Mesendoderm (in vitro differentiated cells): ENCODE measurements around the gene KCNS3.
A peak's percentile ranks its signal among the peaks of the same experiment; 100 is the strongest.

Source experiments
- DNase-seq: peaks from one replicate; pipeline ENCODE4 v3.0.0; 2013
- H2AK5ac ChIP-seq: 2 replicates; pipeline ENCODE4 v1.6.1; 2013; ENCODE audit warnings: low read length, inconsistent platforms
- H2BK120ac ChIP-seq: 2 replicates; pipeline ENCODE4 v1.6.1; 2013; ENCODE audit warnings: low read depth, mild to moderate bottlenecking, low read length, moderate library complexity, mixed read lengths
- H2BK15ac ChIP-seq: replicated peaks from 2 replicates; pipeline ENCODE4 v1.6.1; 2013; ENCODE audit warnings: low read depth, mild to moderate bottlenecking, moderate library complexity
- H2BK5ac ChIP-seq: 2 replicates; pipeline ENCODE4 v1.6.1; 2013; ENCODE audit warnings: low read length, inconsistent platforms
- H3K18ac ChIP-seq: 2 replicates; pipeline ENCODE4 v1.6.1; 2013; ENCODE audit warnings: mild to moderate bottlenecking, low read length, mixed read lengths
- H3K23ac ChIP-seq: one replicate; pipeline ENCODE4 v1.6.1; 2013; ENCODE audit warnings: low read length
- H3K27ac ChIP-seq: 2 replicates; pipeline ENCODE4 v1.5.1; 2013; ENCODE audit warnings: low read depth, mild to moderate bottlenecking, inconsistent platforms, low read length, moderate library complexity
- H3K27me3 ChIP-seq: 2 replicates; pipeline ENCODE4 v1.6.1; 2013; ENCODE audit warnings: low read length, control low read depth, mild to moderate bottlenecking, inconsistent platforms; ENCODE audit not compliant: insufficient read depth, poor library complexity
- H3K36me3 ChIP-seq: 2 replicates; pipeline ENCODE4 v1.6.1; 2013; ENCODE audit warnings: low read length, inconsistent platforms; ENCODE audit not compliant: control insufficient read depth, insufficient read depth
- H3K4ac ChIP-seq: one replicate; pipeline ENCODE4 v1.6.1; 2013; ENCODE audit warnings: low read depth, mild to moderate bottlenecking, low read length, moderate library complexity
- H3K4me1 ChIP-seq: 2 replicates; pipeline ENCODE4 v1.6.1; 2013; ENCODE audit warnings: low read depth, low read length, inconsistent platforms; ENCODE audit not compliant: control insufficient read depth
- H3K4me2 ChIP-seq: 2 replicates; pipeline ENCODE4 v1.6.1; 2013; ENCODE audit warnings: low read length
- H3K4me3 ChIP-seq: 2 replicates; pipeline ENCODE4 v1.5.1; 2013; ENCODE audit warnings: mild to moderate bottlenecking, low read length
- H3K56ac ChIP-seq: one replicate; pipeline ENCODE4 v1.6.1; 2013; ENCODE audit warnings: low read length
- H3K79me1 ChIP-seq: 2 replicates; pipeline ENCODE4 v1.6.1; 2013; ENCODE audit warnings: low read length, inconsistent platforms
- H3K79me2 ChIP-seq: 2 replicates; pipeline ENCODE4 v1.6.1; 2013; ENCODE audit warnings: mild to moderate bottlenecking, low read length; ENCODE audit not compliant: control insufficient read depth, insufficient read depth
- H3K9ac ChIP-seq: 2 replicates; pipeline ENCODE4 v1.6.1; 2013; ENCODE audit warnings: low read length, inconsistent platforms
- H4K5ac ChIP-seq: one replicate; pipeline ENCODE4 v1.6.1; 2013; ENCODE audit warnings: low read length
- H4K8ac ChIP-seq: one replicate; pipeline ENCODE4 v1.6.1; 2013; ENCODE audit warnings: low read depth, mild to moderate bottlenecking, control low read depth, low read length, moderate library complexity
- WGBS: extraction: QIAGEN DNeasy Blood & Tissue Kit; methylation state at CpG from one replicate; pipeline ENCODE4 v1.1.7; 2013; ENCODE audit warnings: low lambda C conversion rate, missing lambda C conversion rate; ENCODE audit not compliant: insufficient coverage; ENCODE audit errors: extremely low coverage; 5-methylcytosine and 5-hydroxymethylcytosine counted together

The KCNS3 gene

DNA sequence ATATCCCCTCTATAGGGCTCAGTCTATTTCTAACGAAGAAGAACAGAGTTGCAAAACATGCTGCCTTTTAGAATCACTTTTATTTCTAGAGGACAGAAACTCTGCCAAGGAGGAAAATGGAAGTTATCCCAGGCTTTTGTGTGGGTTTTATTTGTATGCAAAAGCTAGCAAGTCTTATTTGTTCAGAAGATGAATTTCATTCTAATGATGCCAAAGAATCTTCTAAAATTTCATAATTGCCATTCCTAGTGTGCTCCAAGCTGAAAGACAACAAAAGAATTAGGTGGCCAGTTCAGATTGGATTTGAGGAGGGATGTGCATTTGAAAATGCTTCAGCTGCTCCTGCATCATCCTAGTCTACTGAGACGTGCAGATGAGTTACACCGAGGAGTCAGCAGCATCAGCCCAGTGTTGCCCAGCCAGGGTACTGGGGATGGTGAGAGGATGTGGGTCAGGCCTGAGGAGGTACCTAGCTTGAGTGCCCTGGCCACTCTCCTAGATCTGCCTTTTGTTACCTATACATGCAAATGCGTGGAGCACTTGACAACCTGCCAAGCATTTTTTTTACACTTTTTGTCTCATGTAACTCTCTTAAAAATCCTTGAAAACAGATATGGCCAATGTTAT is 80.1 kb downstream of the KCNS3 start:
- no peaks in the 10 kb centered on the region for H3K36me3 ChIP-seq
- no peak overlapping the region for H3K18ac ChIP-seq
- no peak overlapping the region for H3K4me2 ChIP-seq
- H3K4me3 ChIP-seq: no peak overlapping the region
- H2BK15ac ChIP-seq: no peak overlapping the region
- H2AK5ac ChIP-seq: no peak overlapping the region
- no peak overlapping the region for H4K8ac ChIP-seq
- H3K4me1 ChIP-seq: no peaks in the 10 kb centered on the region
- no peak overlapping the region for H4K5ac ChIP-seq
- H2BK5ac ChIP-seq: no peak overlapping the region
- no peak overlapping the region for H3K9ac ChIP-seq
- H2BK120ac ChIP-seq: no peak overlapping the region
- no peaks in the 10 kb centered on the region for H3K79me2 ChIP-seq
- no peak overlapping the region for H3K23ac ChIP-seq
- H3K4ac ChIP-seq: no peak overlapping the region
- DNase-seq: no peak
- H3K27me3 ChIP-seq: no peaks in the 10 kb centered on the region
- no peak overlapping the region for H3K27ac ChIP-seq
- no CpG with 5 or more reads among the region's 4 CpGs for WGBS
- H3K56ac ChIP-seq: no peak overlapping the region
- H3K79me1 ChIP-seq: no peaks in the 10 kb centered on the region

DNA sequence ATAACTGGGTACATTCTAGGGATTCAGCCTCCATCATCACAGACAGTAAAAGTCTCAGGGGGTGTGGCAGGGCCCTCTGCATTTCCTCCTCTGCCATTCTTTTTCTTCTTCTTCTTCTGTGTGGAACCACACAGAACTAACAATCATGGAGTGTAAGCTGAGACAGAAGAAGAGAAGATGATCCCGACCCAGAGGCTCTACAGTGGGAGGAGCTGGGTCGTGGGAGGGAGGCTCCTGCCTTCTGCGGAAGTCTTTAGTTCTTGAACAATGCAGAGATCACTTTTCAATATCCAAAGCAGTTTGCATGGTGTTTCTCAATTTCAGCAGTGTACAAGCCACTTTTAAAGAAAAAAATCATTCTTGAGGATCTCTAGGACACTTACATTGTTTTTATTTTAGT is 80.9 kb downstream of the KCNS3 start:
- no peak overlapping the region for H2BK15ac ChIP-seq
- H3K4me3 ChIP-seq: no peak overlapping the region
- H2BK5ac ChIP-seq: no peak overlapping the region
- WGBS: no CpG with 5 or more reads among the region's 3 CpGs
- no peaks in the 10 kb centered on the region for H3K27me3 ChIP-seq
- no peak overlapping the region for H4K8ac ChIP-seq
- no peaks in the 10 kb centered on the region for H3K79me2 ChIP-seq
- H2BK120ac ChIP-seq: no peak overlapping the region
- DNase-seq: no peak
- no peak overlapping the region for H3K27ac ChIP-seq
- no peak overlapping the region for H2AK5ac ChIP-seq
- H3K9ac ChIP-seq: no peak overlapping the region
- H3K56ac ChIP-seq: no peak overlapping the region
- no peak overlapping the region for H3K4me2 ChIP-seq
- no peak overlapping the region for H3K4ac ChIP-seq
- no peak overlapping the region for H4K5ac ChIP-seq
- no peaks in the 10 kb centered on the region for H3K4me1 ChIP-seq
- no peaks in the 10 kb centered on the region for H3K79me1 ChIP-seq
- no peaks in the 10 kb centered on the region for H3K36me3 ChIP-seq
- no peak overlapping the region for H3K23ac ChIP-seq
- H3K18ac ChIP-seq: no peak overlapping the region

DNA sequence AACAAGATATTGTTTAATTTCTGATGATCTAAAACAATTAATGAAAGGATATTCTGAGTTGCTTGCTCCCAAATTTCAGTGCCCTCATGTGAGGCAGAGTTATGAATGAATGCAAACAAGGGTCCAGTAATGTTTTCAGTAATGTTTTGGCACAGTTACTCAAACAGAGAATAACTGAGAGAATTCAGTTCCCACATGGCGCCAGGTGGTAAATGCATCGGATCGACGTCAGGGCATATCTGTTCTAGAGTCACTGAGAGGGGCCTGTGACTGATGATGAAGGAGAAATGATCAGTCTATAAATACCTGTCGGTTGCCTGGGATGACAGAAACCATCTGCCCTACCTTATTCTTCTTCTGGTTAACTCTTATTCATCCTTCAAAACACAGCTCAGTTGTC is 81.4 kb downstream of the KCNS3 start:
- H3K4ac ChIP-seq: no peak overlapping the region
- WGBS: no CpG with 5 or more reads among the region's 5 CpGs
- H3K9ac ChIP-seq: no peak overlapping the region

DNA sequence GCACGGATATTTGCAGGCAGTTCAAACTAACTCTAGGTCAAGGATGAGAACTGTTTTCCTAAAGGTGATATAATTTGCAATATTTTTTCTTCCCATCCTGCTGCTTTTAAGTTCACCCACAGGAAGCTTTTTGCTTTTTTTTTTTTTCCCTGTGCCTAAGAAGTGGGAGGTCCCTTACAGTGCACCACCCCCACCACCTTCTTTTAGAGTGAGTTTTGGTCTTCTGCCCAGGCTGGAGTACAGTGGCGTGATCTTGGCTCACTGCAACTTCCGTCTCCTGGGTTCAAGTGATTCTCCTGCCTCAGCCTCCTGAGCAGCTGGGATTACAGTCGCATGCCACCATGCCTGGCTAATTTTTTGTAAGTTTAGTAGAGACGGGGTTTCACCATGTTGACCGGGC is 82.5 kb downstream of the KCNS3 start:
- no peak overlapping the region for H4K8ac ChIP-seq
- no CpG with 5 or more reads among the region's 6 CpGs for whole genome bisulfite sequencing
- no peak overlapping the region for H2BK120ac ChIP-seq
- H3K23ac ChIP-seq: no peak overlapping the region
- no peaks in the 10 kb centered on the region for H3K36me3 ChIP-seq
- no peak overlapping the region for H3K4me2 ChIP-seq
- H3K27me3 ChIP-seq: no peaks in the 10 kb centered on the region
- no peak overlapping the region for H3K4me3 ChIP-seq
- no peak for DNase-seq
- H3K18ac ChIP-seq: no peak overlapping the region
- H3K4me1 ChIP-seq: no peaks in the 10 kb centered on the region
- H2AK5ac ChIP-seq: no peak overlapping the region
- no peak overlapping the region for H4K5ac ChIP-seq
- H2BK5ac ChIP-seq: no peak overlapping the region
- no peak overlapping the region for H3K56ac ChIP-seq
- no peak overlapping the region for H3K27ac ChIP-seq
- H2BK15ac ChIP-seq: no peak overlapping the region
- H3K79me1 ChIP-seq: no peaks in the 10 kb centered on the region
- H3K79me2 ChIP-seq: no peaks in the 10 kb centered on the region
- no peak overlapping the region for H3K9ac ChIP-seq
- no peak overlapping the region for H3K4ac ChIP-seq

More for the DNA sequence above, 81.4 kb downstream of the KCNS3 start:
- Histone ChIP-seq H3K23ac (no peak overlapping the region), H2BK5ac (no peak overlapping the region), H4K5ac (no peak overlapping the region), H2BK15ac (no peak overlapping the region), H2BK120ac (no peak overlapping the region), H3K27me3 (no peaks in the 10 kb centered on the region), H3K18ac (no peak overlapping the region), H3K4me3 (no peak overlapping the region), H3K4me2 (no peak overlapping the region), H3K27ac (no peak overlapping the region), H4K8ac (no peak overlapping the region), H3K79me1 (no peaks in the 10 kb centered on the region), H3K56ac (no peak overlapping the region), H3K36me3 (no peaks in the 10 kb centered on the region), H3K4me1 (no peaks in the 10 kb centered on the region), H3K79me2 (no peaks in the 10 kb centered on the region), H2AK5ac (no peak overlapping the region)
- no peak for DNase-seq

DNA sequence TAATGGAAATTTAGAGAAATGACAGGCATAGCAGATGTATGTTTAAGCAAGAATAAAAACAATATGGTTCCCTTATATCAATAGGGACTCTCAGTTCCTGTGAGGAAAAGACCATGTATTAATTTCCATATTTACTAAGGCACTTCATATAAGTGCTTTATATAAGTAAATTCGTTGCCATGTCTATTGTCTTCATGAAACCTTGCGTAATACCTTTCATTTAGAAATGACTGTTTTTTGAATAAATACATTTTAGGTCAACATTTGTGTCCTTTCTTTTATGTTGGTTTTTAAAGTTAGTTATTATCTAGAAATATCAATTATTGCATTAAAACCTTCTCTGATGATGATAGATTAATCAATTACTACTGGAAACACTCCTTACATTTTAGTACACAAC is 83.3 kb downstream of the KCNS3 start:
- no peaks in the 10 kb centered on the region for H3K79me1 ChIP-seq
- no peak overlapping the region for H4K5ac ChIP-seq
- no peak overlapping the region for H3K18ac ChIP-seq
- H3K23ac ChIP-seq: no peak overlapping the region
- no peak overlapping the region for H3K56ac ChIP-seq
- H2BK15ac ChIP-seq: no peak overlapping the region
- no peak overlapping the region for H3K4ac ChIP-seq
- no peaks in the 10 kb centered on the region for H3K79me2 ChIP-seq
- no peak overlapping the region for H4K8ac ChIP-seq
- no peak overlapping the region for H2BK120ac ChIP-seq
- no peaks in the 10 kb centered on the region for H3K36me3 ChIP-seq
- no peaks in the 10 kb centered on the region for H3K4me1 ChIP-seq
- no CpG with 5 or more reads among the region's 2 CpGs for WGBS
- no peak overlapping the region for H2AK5ac ChIP-seq
- H3K27ac ChIP-seq: no peak overlapping the region
- H3K4me3 ChIP-seq: no peak overlapping the region
- no peak overlapping the region for H3K9ac ChIP-seq
- H2BK5ac ChIP-seq: no peak overlapping the region
- H3K27me3 ChIP-seq: no peaks in the 10 kb centered on the region
- no peak overlapping the region for H3K4me2 ChIP-seq
- no peak for DNase-seq

DNA sequence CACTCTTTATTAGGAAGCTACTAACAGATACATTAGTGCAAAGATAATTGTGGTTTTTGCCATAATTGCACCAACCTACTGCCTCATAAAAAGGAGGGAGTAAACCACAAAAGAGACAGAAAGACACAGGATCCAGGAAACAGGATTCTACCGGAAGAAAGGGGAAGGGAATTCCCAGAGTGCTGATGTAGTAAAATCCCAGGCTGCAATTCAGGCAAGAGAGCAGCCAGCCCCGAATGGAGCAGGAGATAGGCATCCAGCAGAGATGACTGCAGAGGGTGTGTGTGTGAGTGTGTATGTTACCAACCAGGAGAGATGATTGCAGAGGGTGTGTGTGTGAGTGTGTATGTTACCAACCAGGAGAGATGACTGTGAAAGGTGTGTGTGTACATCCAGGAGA is 84.4 kb downstream of the KCNS3 start:
- H3K27me3 ChIP-seq: no peaks in the 10 kb centered on the region
- H2BK5ac ChIP-seq: no peak overlapping the region
- H2BK120ac ChIP-seq: no peak overlapping the region
- no CpG with 5 or more reads among the region's 2 CpGs for WGBS
- peak; percentile 37 for DNase-seq
- no peak overlapping the region for H4K5ac ChIP-seq
- H2BK15ac ChIP-seq: no peak overlapping the region
- no peak overlapping the region for H3K4me2 ChIP-seq
- H3K36me3 ChIP-seq: no peaks in the 10 kb centered on the region
- H3K56ac ChIP-seq: no peak overlapping the region
- H3K27ac ChIP-seq: no peak overlapping the region
- H3K23ac ChIP-seq: no peak overlapping the region
- H3K79me1 ChIP-seq: no peaks in the 10 kb centered on the region
- H3K4ac ChIP-seq: no peak overlapping the region
- H4K8ac ChIP-seq: no peak overlapping the region
- H3K79me2 ChIP-seq: no peaks in the 10 kb centered on the region
- no peak overlapping the region for H3K18ac ChIP-seq
- no peak overlapping the region for H3K4me3 ChIP-seq
- H2AK5ac ChIP-seq: no peak overlapping the region
- H3K4me1 ChIP-seq: no peaks in the 10 kb centered on the region
- H3K9ac ChIP-seq: no peak overlapping the region
